Measurements from ENCODE around the gene FBXL4.
"Not testable (repeated sequence)": the region's sequence is repeated elsewhere in the genome, so short reads cannot be mapped to it uniquely, and the experiment has no call there.

The FBXL4 gene

GRCh38 chr6:98945311-98946115, 2.2 kb downstream of the FBXL4 start:
- DNase-seq (ENCODE audit: low spot score), result no peak

DNA sequence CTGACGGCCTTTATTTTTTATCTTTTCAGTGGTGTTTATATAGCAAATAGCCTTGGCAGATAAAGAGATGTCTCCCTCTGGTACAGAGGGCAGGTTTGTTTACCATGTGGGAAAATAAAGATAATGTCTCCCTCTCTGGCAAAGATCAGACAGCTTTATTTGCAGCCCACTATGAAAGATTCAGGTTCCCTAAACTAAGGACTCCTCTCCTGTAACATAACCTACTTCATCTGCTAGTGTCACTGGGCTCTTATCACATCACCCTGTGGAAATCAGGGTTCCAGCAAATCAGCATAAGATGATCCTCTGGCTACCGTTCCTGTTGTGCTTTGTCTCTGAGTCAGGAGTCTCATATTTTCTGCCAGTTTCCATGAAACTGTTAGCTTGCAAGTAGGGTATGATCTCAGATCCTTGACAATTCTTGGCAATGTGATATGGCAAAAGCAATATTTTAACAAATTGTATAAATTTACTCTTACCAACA, 3.1 kb downstream of the FBXL4 start:
- peak; percentile 17 for DNase-seq (ENCODE audit: low spot score)

DNA sequence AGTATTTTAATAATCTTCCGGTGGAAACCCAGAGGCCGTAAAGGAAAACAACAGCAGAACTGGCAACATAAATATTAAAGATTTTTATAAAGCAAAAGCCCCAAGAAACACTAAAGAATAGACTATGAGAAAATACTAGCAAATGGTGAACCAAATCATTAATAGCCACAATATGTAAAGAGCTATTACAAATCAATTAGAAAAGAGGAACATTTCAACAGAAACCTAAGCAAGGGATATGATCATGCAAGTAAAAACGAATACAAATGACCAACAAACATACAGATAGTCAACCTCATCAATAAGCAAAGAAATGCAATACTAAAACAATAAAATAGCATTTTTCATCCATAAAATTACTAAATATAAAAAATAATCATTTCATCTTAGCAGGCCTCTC, 3.6 kb downstream of the FBXL4 start:
- DNase-seq (ENCODE audit: low spot score), result no peak

DNA sequence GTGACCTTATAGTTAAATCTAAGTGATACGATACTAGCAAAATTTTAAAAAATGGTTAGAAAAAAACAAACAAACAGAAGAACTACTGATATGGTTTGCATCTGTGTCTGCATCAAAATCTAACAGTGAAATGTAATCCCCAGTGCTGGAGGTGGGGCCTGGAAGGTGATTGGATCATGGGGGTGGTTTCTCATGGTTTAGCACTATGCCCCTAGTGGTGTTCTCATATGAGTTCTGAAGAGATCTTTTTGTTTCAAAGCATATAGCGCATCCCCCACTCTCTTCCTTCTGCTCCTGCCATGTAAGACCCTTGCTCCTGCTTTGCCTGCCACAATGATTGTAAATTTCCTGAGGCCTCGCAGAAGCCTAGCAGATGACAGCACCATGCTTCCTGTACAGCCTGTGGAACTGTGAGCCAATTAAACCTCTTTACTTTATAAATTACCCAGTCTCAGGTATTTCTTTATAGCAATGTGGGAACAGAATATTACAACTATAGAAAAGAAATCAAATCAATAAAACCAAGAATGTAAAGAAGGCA, 5.4 kb downstream of the FBXL4 start:
- DNase-seq (ENCODE audit: low spot score), result no peak

- DNase-seq (ENCODE audit: low spot score), result no peak
Measured at GRCh38 chr6:98941319-98941718, 6.4 kb downstream of the FBXL4 start.

DNA sequence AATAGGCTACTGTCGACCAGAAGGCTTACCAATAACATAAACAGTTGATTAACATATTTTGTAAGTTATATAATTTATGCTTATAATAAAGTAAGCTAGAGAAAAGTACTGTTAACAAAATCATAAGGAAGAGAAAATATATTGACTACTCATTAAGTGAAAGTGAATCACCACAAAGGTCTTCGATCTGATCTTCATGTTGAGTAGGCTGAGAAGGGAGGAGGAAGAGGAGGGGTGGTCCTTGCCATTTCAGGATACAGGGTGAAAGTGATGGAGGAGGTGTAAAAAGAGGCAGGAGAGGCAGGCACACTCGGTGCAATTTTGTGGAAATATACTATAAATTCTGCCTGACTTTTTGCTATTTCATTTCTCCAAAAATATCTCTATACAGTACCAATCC, 10.4 kb downstream of the FBXL4 start:
- DNase-seq (ENCODE audit: low spot score), result no peak

GRCh38 chr6:98932381-98932780, 15.4 kb downstream of the FBXL4 start:
- DNase-seq (ENCODE audit: low spot score), result no peak

DNA sequence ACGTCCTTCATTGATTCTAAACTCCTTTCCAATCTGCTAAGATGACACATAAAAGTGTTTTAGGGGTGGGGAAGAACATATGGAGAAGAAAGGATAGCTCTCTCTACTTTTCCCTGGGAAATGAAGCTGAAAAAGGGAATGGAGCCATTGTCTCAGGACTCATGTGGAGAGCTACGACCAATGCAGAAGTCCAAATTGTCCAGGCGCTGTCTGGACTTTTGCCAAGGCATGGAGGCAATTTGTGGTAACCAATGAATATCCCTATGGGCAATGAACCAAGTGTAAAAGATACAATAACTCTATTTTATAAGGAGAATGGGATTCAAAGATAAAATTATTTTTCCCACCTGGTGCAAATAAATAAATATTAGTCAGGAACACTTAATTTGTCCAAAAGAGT, 16.1 kb downstream of the FBXL4 start:
- no peak for DNase-seq (ENCODE audit: low spot score)

DNA sequence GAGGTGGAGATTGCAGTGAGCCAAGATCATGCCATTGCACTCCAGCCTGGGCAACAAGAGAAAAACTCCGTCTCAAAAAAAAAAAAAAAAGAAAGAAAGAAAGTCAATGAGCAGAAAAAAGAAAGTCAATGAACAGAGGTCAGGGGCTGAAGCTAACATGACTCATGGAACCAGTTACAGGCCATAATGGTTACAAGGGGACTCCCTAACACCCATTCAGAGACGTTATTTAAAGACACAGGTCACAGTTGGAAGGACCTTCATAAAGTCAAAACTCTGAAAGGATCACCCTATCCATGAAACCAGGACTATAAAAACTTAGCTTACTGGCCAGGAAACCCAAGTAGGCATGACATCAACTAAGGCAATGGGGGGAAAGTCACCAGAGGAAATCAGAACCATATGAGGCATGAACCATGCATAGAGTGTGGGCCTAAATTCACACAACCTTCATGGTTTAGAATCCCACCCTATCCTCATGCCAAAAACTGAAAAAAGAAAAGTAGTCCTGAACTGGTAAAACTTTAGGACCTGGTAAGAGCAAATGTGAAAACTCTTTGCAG, 18.2 kb downstream of the FBXL4 start:
- DNase-seq (ENCODE audit: low spot score), result no peak

GRCh38 chr6:98928688-98929087, 19.1 kb downstream of the FBXL4 start:
- no peak for DNase-seq (ENCODE audit: low spot score)

- DNase-seq (ENCODE audit: low spot score), result no peak
Measured at GRCh38 chr6:98927534-98927933, 20.2 kb downstream of the FBXL4 start.

DNA sequence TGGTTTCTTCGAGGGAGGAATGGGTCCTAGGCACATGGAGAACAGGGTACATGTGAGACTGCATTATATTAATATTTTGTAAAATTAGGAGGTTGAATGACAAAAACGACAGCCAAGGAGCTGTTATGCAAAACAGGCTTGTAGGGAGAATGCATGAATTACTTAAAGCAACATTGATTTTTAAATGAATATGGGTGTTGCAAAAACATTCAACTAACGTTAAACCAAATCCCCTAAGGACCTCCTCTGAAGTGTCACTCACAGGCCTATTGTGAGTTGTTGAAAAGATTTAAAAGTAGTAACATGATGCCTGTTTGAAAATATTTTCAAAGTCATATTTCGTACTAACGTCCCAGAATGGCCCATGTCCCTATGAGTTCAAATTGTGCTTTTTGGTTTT, 21.9 kb downstream of the FBXL4 start:
- no peak for DNase-seq (ENCODE audit: low spot score)

- no peak for DNase-seq (ENCODE audit: low spot score)
Measured at GRCh38 chr6:98924647-98925046, 23.1 kb downstream of the FBXL4 start.

DNA sequence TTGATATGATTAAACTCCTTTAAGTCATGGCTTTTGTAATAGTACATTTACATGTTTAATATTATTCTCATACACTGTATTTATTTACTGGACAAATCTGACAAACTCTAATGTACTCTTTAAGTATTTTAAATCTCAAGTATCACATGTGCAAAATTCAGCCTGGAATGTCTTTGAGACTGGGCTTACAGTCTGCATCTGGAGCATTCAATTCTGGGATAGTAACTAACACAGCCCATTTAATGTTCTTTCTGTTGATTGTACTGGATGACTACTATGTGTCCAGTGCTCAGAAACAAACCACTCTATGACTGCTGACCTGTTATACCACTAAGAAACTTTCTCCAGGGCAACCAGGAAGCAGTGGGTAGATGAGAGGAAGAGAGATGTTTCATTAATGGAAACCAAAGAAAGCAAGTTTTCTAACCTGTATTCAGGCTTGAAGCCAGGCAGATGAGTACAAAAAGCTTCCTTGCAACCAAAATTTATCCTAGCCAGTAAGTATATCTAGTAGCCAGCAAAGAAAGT, 26.8 kb downstream of the FBXL4 start:
- DNase-seq (ENCODE audit: low spot score), result no peak

- not testable (repeated sequence) for DNase-seq (ENCODE audit: low spot score)
Measured at GRCh38 chr6:98910946-98911345, 36.8 kb downstream of the FBXL4 start.

DNA sequence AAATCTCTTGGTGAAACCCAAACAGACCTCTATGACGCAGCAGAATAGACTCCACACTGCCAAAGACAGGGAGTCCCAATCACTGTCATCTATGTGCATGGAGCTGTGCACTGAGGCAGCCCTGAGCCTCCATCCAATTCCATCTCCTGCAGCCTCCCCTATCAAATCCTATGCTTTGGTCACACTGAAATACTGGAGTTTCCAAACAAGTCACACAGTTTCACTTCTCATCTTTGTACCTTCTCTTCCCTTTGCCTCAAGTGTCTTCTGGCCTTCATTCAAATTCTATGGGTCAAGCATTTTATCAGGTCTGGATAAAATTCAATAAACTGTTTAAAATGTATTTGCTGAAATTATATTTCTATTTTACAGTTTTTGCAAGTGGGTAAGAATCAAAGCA, 38.5 kb downstream of the FBXL4 start:
- DNase-seq (ENCODE audit: low spot score), result no peak

- not testable (repeated sequence) for DNase-seq (ENCODE audit: low spot score)
Measured at GRCh38 chr6:98906342-98906741, 41.4 kb downstream of the FBXL4 start.

DNA sequence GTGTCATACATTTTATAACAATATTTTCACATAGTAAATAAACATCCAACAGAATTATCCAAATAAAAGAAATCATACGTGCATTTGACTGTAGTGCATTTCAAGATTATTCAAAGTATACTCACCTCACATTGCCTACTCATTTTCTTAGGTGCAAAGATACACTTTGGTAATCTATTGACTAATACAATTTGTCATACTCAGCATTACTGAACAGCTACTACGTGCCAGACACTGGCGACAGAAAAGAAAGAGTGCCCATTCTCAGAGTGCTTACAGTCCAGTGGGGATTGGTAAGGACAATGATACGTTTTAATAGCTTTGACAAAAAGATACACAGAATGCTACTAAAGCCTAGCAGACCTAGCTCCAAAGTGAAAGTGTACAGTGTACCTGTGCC, 42.0 kb downstream of the FBXL4 start:
- no peak for DNase-seq (ENCODE audit: low spot score)

DNA sequence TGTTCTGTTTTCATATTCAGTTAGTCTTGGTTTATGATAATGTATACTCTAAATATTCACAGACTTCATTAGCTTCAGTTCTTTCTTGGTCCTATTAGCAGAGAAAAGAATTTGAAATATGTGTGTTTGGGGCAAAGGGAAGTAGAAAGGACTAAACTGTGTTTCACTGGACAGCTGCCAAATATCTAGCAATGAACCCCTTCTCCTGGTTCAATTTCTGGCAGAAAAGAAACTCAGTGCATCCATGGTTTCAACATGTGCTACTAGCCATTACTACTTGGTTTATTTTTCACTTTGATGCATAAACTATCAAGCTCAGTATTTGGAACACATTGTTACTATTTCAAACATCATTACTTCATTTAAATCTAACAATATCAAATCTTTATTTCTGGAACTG, 43.6 kb downstream of the FBXL4 start:
- no peak for DNase-seq (ENCODE audit: low spot score)

DNA sequence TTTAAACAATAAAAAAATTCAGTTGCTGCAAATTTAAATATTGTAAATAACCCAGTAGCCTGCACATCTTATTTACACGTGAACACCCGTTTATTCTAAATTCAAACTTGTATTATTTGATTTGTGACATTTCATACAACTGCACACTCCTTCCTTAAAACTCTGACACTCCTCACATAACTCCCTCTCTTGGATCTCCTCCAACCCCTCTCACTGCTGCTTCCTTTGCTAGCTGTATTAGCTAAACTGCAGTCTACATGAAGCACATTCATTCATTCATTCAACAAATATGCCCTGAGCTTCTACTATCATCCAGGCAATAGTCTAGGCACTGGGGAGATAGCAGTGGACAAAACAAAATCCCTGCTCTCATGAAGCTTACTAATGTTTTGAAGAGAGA, 47.0 kb downstream of the FBXL4 start:
- DNase-seq (ENCODE audit: low spot score), result no peak

DNA sequence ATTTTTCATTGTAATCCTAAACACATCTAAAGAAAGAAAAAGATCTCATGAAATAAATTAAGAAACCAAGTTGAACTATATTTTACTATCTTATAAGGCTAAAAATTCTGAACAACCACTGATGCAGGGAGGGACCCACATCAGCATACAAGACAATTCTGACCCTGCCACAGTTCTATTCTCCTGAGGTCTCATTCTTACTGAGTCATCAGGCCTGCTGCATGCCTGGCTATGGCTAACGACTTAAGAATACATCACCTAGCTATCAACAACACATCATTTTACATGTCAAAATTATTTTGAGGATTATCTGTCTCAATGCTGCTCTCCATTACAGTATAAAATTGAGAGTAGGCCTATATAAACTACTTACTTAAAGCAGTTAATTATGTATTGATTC, 52.9 kb downstream of the FBXL4 start:
- DNase-seq (ENCODE audit: low spot score), result no peak

GRCh38 chr6:98887650-98888049, 60.1 kb downstream of the FBXL4 start:
- no peak for DNase-seq (ENCODE audit: low spot score)

GRCh38 chr6:98885330-98885729, 62.4 kb downstream of the FBXL4 start:
- DNase-seq (ENCODE audit: low spot score), result no peak

Measured in AG08395 (cell line).